Activated naive CD4-positive, alpha-beta T cell treated with Interleukin-2 at 50 U/mL for 16 hours (primary cell): ENCODE measurements around the gene FAM53B.

Experiments
- DNase-seq: peaks from one replicate; pipeline ENCODE4 v3.0.0-alpha.2; 2020

FAM53B gene

GRCh38 chr10:124741922-124742412 is 2.2 kb downstream of the FAM53B start:
- DNase-seq = peak; percentile 39

- peak; percentile 83 for DNase-seq
Measured at GRCh38 chr10:124741281-124741921, 2.8 kb downstream of the FAM53B start.

GRCh38 chr10:124740369-124741280 is 3.6 kb downstream of the FAM53B start:
- DNase-seq = no peak

- no peak for DNase-seq
Measured at GRCh38 chr10:124739986-124740368, 4.2 kb downstream of the FAM53B start.

- no peak for DNase-seq
Measured at GRCh38 chr10:124739119-124739921, 4.9 kb downstream of the FAM53B start.

- no peak for DNase-seq
Measured at GRCh38 chr10:124738441-124738840, 5.7 kb downstream of the FAM53B start.

GRCh38 chr10:124737708-124738107 is 6.5 kb downstream of the FAM53B start:
- DNase-seq = no peak

GRCh38 chr10:124737221-124737620 is 7.0 kb downstream of the FAM53B start:
- no peak for DNase-seq

GRCh38 chr10:124736491-124737136 is 7.6 kb downstream of the FAM53B start:
- no peak for DNase-seq

GRCh38 chr10:124735491-124736286 is 8.5 kb downstream of the FAM53B start:
- no peak for DNase-seq

GRCh38 chr10:124734311-124735166 is 9.6 kb downstream of the FAM53B start:
- DNase-seq = peak; percentile 27

- DNase-seq = no peak
Measured at GRCh38 chr10:124733571-124734245, 10.5 kb downstream of the FAM53B start.

- DNase-seq = peak; percentile 83
Measured at GRCh38 chr10:124732931-124733570, 11.1 kb downstream of the FAM53B start.

- no peak for DNase-seq
Measured at GRCh38 chr10:124731551-124731950, 12.6 kb downstream of the FAM53B start.

GRCh38 chr10:124730790-124731189 is 13.4 kb downstream of the FAM53B start:
- DNase-seq = no peak

GRCh38 chr10:124728830-124729661 is 15.1 kb downstream of the FAM53B start:
- DNase-seq = no peak

- DNase-seq = peak; percentile 42
Measured at GRCh38 chr10:124728071-124728829, 15.9 kb downstream of the FAM53B start.
